SK-N-SH (cell line): Measurements from ENCODE around the gene EPHB2. TPM values are rescaled to one million over a fixed set of nuclear protein-coding genes. Genes with fewer than 3 reads are reported as not detected.

Source experiments
- CTCF ChIA-PET: fragments of 300-600, 350-600 bp; formaldehyde crosslinking; extraction: SDS; loops from one replicate; lab custom pipeline; 2021; lab: Yijun Ruan, JAX
- POLR2A ChIA-PET: fragments of 350-600 bp; sonication (Branson Sonifier 250); formaldehyde crosslinking; extraction: SDS; loops from one replicate; lab custom pipeline; 2020; ENCODE audit warnings: antibody characterized with exemption, inconsistent platforms; lab: Yijun Ruan, JAX
- DNase-seq: peaks from one replicate; pipeline ENCODE4 v3.0.0; 2012
- H2AFZ ChIP-seq: fragments of 200-600 bp; sonication (generic); 2 replicates; pipeline ENCODE4 v1.8.1; 2016; ENCODE audit warnings: antibody characterized with exemption, mild to moderate bottlenecking, low read depth
- H3F3A ChIP-seq: fragments of 200-600 bp; sonication (generic); replicated peaks from 2 replicates; pipeline ENCODE3; 2016; ENCODE audit warnings: antibody characterized with exemption, mild to moderate bottlenecking; ENCODE audit not compliant: insufficient read depth
- H3K27ac ChIP-seq, 2 experiments: fragments of 200-500 bp in 1 of 2; fragments of 200-600 bp in 1 of 2; sonication (Bioruptor generic) in 1 of 2; sonication (generic), shearing (Covaris generic) in 1 of 2; 2 replicates each; pipeline versions ENCODE4 v1.5.1 to v1.6.1; 2014 to 2016; ENCODE audit warnings: low read depth in 2 of 2, inconsistent platforms in 1 of 2, low read length in 1 of 2, mild to moderate bottlenecking in 1 of 2, mixed read lengths in 1 of 2
- H3K27me3 ChIP-seq: fragments of 200-600 bp; sonication (generic), shearing (Covaris generic); 2 replicates; pipeline ENCODE4 v1.6.1; 2016; ENCODE audit warnings: mixed run types; ENCODE audit not compliant: insufficient read depth
- H3K36me3 ChIP-seq, 2 experiments: fragments of 200-500 bp in 1 of 2; fragments of 200-600 bp in 1 of 2; sonication (Bioruptor generic) in 1 of 2; sonication (generic) in 1 of 2; replicated peaks in 1 of 2; 2 replicates each; pipeline versions ENCODE3 to v1.5.1; 2014 to 2016; ENCODE audit warnings: low read length in 1 of 2, mild to moderate bottlenecking in 1 of 2; ENCODE audit not compliant: insufficient read depth in 2 of 2, control insufficient read depth in 1 of 2
- H3K4me1 ChIP-seq, 2 experiments: fragments of 200-500 bp in 1 of 2; fragments of 200-600 bp in 1 of 2; sonication (Bioruptor generic) in 1 of 2; sonication (generic), shearing (Covaris generic) in 1 of 2; 2 replicates each; pipeline versions ENCODE4 v1.5.1 to v1.6.1; 2014 to 2016; ENCODE audit warnings: low read depth in 1 of 2, low read length in 1 of 2, mixed run types in 1 of 2; ENCODE audit not compliant: insufficient read depth in 2 of 2, control insufficient read depth in 1 of 2
- H3K4me2 ChIP-seq: fragments of 200-600 bp; sonication (generic), shearing (Covaris generic); 2 replicates; pipeline ENCODE4 v1.6.1; 2017; ENCODE audit warnings: mixed run types
- H3K4me3 ChIP-seq, 2 experiments: fragments of 200-500 bp in 1 of 2; fragments of 200-600 bp in 1 of 2; sonication (Bioruptor generic) in 1 of 2; sonication (generic), shearing (Covaris generic) in 1 of 2; 2 replicates each; pipeline versions ENCODE4 v1.5.1 to v1.8.1; 2014 to 2016; ENCODE audit warnings: low read depth in 2 of 2, inconsistent platforms in 1 of 2, low read length in 1 of 2, mild to moderate bottlenecking in 1 of 2, mixed read lengths in 1 of 2, moderate library complexity in 1 of 2
- H3K79me2 ChIP-seq: fragments of 200-600 bp; sonication (generic); 2 replicates; pipeline ENCODE4 v1.8.1; 2017; ENCODE audit warnings: mild to moderate bottlenecking; ENCODE audit not compliant: insufficient read depth
- H3K9ac ChIP-seq: fragments of 200-600 bp; sonication (generic); 2 replicates; pipeline ENCODE4 v1.6.1; 2017; ENCODE audit warnings: mixed run types
- H3K9me2 ChIP-seq: fragments of 200-600 bp; sonication (generic); 2 replicates; pipeline ENCODE4 v1.6.1; 2017; ENCODE audit warnings: mixed run types
- H3K9me3 ChIP-seq: fragments of 200-600 bp; sonication (generic); 2 replicates; pipeline ENCODE4 v1.6.1; 2017; ENCODE audit warnings: mixed run types, mild to moderate bottlenecking, moderate library complexity
- H4K20me1 ChIP-seq: fragments of 200-600 bp; sonication (generic); 2 replicates; pipeline ENCODE4 v1.6.1; 2017; ENCODE audit warnings: mild to moderate bottlenecking, mixed run types; ENCODE audit not compliant: insufficient read depth
- ELF1 ChIP-seq: IDR thresholded peaks from 2 replicates; pipeline ENCODE4 v1.4.0; 2012
- EP300 ChIP-seq, 2 experiments: IDR thresholded peaks; 2 replicates each; pipeline versions ENCODE4 v1.4.0 to v1.6.1; 2012; ENCODE audit warnings: borderline replicate concordance in 1 of 2, low read depth in 1 of 2, low read length in 1 of 2
- FOSL2 ChIP-seq: IDR thresholded peaks from 2 replicates; pipeline ENCODE4 v1.4.0; 2012; ENCODE audit warnings: low read depth, mild to moderate bottlenecking, moderate library complexity, borderline replicate concordance
- FOXJ3 ChIP-seq: sonication (generic); formaldehyde crosslinking; IDR thresholded peaks from 2 replicates; pipeline ENCODE4 v1.5.1; 2020; ENCODE audit warnings: mild to moderate bottlenecking, missing genetic modification reagents
- FOXM1 ChIP-seq: IDR thresholded peaks from 2 replicates; pipeline ENCODE4 v1.4.0; 2012; ENCODE audit warnings: low read depth, mild to moderate bottlenecking
- GATA2 ChIP-seq: sonication (generic); formaldehyde crosslinking; IDR thresholded peaks from 2 replicates; pipeline ENCODE4 v1.5.0; 2020; ENCODE audit warnings: mild to moderate bottlenecking, missing genetic modification reagents
- NFIC ChIP-seq: IDR thresholded peaks from 2 replicates; pipeline ENCODE4 v1.4.0; 2012; ENCODE audit warnings: borderline replicate concordance
- RAD21 ChIP-seq: IDR thresholded peaks from 2 replicates; pipeline ENCODE4 v1.6.1; 2012; ENCODE audit warnings: mild to moderate bottlenecking, low read length
- RXRA ChIP-seq: IDR thresholded peaks from 2 replicates; pipeline ENCODE4 v1.4.0; 2012; ENCODE audit warnings: low read depth, mild to moderate bottlenecking, borderline replicate concordance
- SIN3A ChIP-seq: IDR thresholded peaks from 2 replicates; pipeline ENCODE4 v1.6.1; 2012; ENCODE audit warnings: low read depth, mild to moderate bottlenecking, low read length, moderate library complexity, borderline replicate concordance
- SMC3 ChIP-seq: IDR thresholded peaks from 2 replicates; pipeline ENCODE4 v1.6.1; 2012; ENCODE audit warnings: low read depth, low read length, improper control_type of control experiment
- TCF12 ChIP-seq: IDR thresholded peaks from 2 replicates; pipeline ENCODE4 v1.4.0; 2012
- WGBS: methylation state at CpG from one replicate; pipeline ENCODE4 v1.1.6; 2017; ENCODE audit warnings: low lambda C conversion rate; 5-methylcytosine and 5-hydroxymethylcytosine counted together
- polyA plus RNA-seq, 3 experiments: library from polyadenylated mRNA; depleted of rRNA; stranded (reverse); fragments of >200 nt; gene quantifications; 2 replicates each; pipeline ENCODE4 v1.2.3, GENCODE V29; 2012
- TF ChIP-seq, protein P1 (sequence below): IDR thresholded peaks from 2 replicates; pipeline ENCODE4 v1.6.1; 2012; ENCODE audit warnings: mild to moderate bottlenecking, low read depth, low read length, moderate library complexity
- TF ChIP-seq, protein P2 (sequence below): IDR thresholded peaks from 2 replicates; pipeline ENCODE4 v1.4.0; 2012; ENCODE audit warnings: low read depth, borderline replicate concordance
- TF ChIP-seq, protein P3 (sequence below): fragments of 200-600 bp; sonication (generic); IDR thresholded peaks from 2 replicates; pipeline ENCODE4 v1.6.1; 2017; ENCODE audit warnings: antibody characterized with exemption, mild to moderate bottlenecking, moderate library complexity
- TF ChIP-seq, protein P4 (sequence below): IDR thresholded peaks from 2 replicates; pipeline ENCODE4; 2012

EPHB2 gene
- polyA plus RNA-seq, 1 of the 3 experiments (the other 2 are of a cell fraction): 25.2 TPM

DNA sequence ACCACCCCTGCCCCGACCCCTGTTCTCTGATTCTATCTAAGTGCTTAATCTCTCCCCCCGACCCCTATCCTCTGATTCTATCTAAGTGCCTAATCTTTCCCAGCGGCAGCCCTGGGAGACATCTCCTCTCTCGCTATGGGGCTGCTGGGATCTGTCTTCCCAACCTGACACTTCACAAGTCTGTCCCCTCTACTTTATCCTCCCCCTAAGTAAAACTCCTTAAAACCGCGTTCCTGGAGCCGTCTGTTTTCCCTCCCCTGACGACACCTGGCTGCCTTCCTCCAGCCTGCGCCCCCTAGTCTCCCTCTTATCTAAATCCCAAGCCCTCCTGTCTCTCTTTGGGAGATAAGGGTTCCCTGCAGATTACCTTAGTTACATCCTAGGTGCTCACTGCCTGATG is 30.5 kb downstream of the EPHB2 start (continued):
- TF ChIP-seq, protein P1, sequence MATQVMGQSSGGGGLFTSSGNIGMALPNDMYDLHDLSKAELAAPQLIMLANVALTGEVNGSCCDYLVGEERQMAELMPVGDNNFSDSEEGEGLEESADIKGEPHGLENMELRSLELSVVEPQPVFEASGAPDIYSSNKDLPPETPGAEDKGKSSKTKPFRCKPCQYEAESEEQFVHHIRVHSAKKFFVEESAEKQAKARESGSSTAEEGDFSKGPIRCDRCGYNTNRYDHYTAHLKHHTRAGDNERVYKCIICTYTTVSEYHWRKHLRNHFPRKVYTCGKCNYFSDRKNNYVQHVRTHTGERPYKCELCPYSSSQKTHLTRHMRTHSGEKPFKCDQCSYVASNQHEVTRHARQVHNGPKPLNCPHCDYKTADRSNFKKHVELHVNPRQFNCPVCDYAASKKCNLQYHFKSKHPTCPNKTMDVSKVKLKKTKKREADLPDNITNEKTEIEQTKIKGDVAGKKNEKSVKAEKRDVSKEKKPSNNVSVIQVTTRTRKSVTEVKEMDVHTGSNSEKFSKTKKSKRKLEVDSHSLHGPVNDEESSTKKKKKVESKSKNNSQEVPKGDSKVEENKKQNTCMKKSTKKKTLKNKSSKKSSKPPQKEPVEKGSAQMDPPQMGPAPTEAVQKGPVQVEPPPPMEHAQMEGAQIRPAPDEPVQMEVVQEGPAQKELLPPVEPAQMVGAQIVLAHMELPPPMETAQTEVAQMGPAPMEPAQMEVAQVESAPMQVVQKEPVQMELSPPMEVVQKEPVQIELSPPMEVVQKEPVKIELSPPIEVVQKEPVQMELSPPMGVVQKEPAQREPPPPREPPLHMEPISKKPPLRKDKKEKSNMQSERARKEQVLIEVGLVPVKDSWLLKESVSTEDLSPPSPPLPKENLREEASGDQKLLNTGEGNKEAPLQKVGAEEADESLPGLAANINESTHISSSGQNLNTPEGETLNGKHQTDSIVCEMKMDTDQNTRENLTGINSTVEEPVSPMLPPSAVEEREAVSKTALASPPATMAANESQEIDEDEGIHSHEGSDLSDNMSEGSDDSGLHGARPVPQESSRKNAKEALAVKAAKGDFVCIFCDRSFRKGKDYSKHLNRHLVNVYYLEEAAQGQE: no peak
- TF ChIP-seq SMC3 (no peak), SIN3A (no peak), EP300 (IDR thresholded peaks at IDR 0.05; ENCODE audit: borderline replicate concordance in 1 of 2, low read depth in 1 of 2, low read length in 1 of 2) (no peak)

DNA sequence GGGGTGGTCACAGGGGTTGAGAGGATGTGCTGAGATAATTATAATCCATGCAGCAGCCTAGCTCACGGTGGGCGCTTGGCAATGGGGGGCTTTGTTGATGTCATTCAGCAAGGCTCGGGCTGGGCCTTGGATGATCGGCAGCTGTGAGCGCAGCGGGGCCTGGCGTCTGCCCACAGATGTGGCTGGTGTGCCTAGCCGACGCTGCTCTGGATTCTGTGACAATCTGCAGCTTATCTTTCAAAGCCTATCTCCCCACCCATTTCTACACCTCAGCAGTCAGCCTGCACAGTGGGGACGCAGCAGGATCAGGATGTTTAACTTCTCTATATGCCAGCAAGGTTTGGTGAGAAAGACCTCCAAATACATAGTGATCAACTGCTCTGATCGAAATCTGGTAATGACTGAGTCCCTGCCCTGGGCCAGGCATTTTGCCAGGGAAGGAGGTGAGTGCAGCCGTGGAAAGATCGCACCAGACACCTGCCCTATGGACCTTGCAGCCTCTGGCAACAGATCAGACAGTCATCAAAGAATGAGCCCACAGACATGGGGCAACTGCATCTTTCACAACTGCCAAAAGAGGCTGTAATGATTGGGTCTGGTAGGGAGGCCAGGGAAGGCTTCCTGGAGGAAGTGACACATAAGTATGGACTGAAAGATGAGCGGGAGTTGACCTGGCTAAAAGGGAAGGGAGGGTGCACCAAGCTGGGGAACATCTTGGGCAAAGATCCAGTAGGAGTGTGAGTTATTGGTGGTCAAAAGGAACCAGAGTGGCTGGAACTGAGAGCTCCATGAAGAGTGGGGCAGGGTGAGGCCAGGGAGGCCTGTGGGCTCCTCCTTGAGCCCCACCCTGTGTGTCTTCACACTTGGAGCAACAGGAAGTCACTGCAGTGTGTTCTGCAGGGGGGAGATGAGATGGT is 35.3 kb downstream of the EPHB2 start:
- Histone ChIP-seq H3K9me3 (no peaks in the 10 kb centered on the region), H2AFZ (no peak overlapping the region), H3K9ac (no peak overlapping the region; the same call in 1 of the 2 replicates), H3K36me3 (no peaks in the 10 kb centered on the region), H3K27ac (peak overlapping the region; percentile 56 to 80), H3F3A (peaks cover 53% of the 10 kb centered on the region), H3K27me3 (no peaks in the 10 kb centered on the region), H3K79me2 (peaks cover 44% of the 10 kb centered on the region), H4K20me1 (no peaks in the 10 kb centered on the region), H3K4me3 (no peak overlapping the region), H3K9me2 (no peaks in the 10 kb centered on the region), H3K4me1 (peaks cover 27 to 36% of the 10 kb centered on the region in 2 experiments), H3K4me2 (peak overlapping the region; percentile 32)
- ChIA-PET POLR2A (no interaction called here), CTCF (interaction anchor here (0.8 to 4.2 kb wide), 5 partner anchors 19 to 144 kb away, joined by 3 to 19 read pairs (median 3); no protein-coding TSS in a partner anchor)
- peak; percentile 69 for DNase-seq
- 64% methylated on average over 14 of the region's 14 CpGs for WGBS
- TF ChIP-seq, protein P1: peak; percentile 24; the same call in 1 of the 2 replicates
- TF ChIP-seq FOSL2: peak; percentile 63
- no peak for TF ChIP-seq RAD21
- TF ChIP-seq GATA2 (CRISPR knock-in tag): peak; percentile 78
- peak; percentile 86 for TF ChIP-seq NFIC
- TF ChIP-seq, protein P2, sequence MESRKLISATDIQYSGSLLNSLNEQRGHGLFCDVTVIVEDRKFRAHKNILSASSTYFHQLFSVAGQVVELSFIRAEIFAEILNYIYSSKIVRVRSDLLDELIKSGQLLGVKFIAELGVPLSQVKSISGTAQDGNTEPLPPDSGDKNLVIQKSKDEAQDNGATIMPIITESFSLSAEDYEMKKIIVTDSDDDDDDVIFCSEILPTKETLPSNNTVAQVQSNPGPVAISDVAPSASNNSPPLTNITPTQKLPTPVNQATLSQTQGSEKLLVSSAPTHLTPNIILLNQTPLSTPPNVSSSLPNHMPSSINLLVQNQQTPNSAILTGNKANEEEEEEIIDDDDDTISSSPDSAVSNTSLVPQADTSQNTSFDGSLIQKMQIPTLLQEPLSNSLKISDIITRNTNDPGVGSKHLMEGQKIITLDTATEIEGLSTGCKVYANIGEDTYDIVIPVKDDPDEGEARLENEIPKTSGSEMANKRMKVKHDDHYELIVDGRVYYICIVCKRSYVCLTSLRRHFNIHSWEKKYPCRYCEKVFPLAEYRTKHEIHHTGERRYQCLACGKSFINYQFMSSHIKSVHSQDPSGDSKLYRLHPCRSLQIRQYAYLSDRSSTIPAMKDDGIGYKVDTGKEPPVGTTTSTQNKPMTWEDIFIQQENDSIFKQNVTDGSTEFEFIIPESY: peak; percentile 47; the same call in 1 of the 2 replicates
- TF ChIP-seq EP300 (IDR thresholded peaks at IDR 0.05; ENCODE audit: borderline replicate concordance in 1 of 2, low read depth in 1 of 2, low read length in 1 of 2): peak in 1 of 2 experiments; percentile 64; a peak in 1 of 4 replicates
- TF ChIP-seq RXRA: peak; percentile 61; the same call in 1 of the 2 replicates
- TF ChIP-seq ELF1: peak; percentile 44; the same call in 1 of the 2 replicates
- TF ChIP-seq FOXJ3 (CRISPR knock-in tag): no peak; the same call in 1 of the 2 replicates
- peak; percentile 79 for TF ChIP-seq TCF12
- no peak for TF ChIP-seq FOXM1
- TF ChIP-seq, protein P3, sequence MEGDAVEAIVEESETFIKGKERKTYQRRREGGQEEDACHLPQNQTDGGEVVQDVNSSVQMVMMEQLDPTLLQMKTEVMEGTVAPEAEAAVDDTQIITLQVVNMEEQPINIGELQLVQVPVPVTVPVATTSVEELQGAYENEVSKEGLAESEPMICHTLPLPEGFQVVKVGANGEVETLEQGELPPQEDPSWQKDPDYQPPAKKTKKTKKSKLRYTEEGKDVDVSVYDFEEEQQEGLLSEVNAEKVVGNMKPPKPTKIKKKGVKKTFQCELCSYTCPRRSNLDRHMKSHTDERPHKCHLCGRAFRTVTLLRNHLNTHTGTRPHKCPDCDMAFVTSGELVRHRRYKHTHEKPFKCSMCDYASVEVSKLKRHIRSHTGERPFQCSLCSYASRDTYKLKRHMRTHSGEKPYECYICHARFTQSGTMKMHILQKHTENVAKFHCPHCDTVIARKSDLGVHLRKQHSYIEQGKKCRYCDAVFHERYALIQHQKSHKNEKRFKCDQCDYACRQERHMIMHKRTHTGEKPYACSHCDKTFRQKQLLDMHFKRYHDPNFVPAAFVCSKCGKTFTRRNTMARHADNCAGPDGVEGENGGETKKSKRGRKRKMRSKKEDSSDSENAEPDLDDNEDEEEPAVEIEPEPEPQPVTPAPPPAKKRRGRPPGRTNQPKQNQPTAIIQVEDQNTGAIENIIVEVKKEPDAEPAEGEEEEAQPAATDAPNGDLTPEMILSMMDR: no peak
- TF ChIP-seq, protein P4, sequence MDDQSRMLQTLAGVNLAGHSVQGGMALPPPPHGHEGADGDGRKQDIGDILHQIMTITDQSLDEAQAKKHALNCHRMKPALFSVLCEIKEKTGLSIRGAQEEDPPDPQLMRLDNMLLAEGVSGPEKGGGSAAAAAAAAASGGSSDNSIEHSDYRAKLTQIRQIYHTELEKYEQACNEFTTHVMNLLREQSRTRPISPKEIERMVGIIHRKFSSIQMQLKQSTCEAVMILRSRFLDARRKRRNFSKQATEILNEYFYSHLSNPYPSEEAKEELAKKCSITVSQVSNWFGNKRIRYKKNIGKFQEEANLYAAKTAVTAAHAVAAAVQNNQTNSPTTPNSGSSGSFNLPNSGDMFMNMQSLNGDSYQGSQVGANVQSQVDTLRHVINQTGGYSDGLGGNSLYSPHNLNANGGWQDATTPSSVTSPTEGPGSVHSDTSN: peak; percentile 71
